Transverse colon (tissue), 4 donors: ENCODE data around the gene GFAP. TPM values are rescaled to one million over a fixed set of nuclear protein-coding genes. Genes with fewer than 3 reads are reported as not detected.

Source experiments
- DNase-seq: peaks from one replicate; pipeline ENCODE4 v3.0.0-alpha.2; 2019
- H3K27ac ChIP-seq, 4 donors: fragments of 200-600 bp; sonication (generic); 2 replicates each; pipeline ENCODE4 v1.5.1; 2016 to 2018; ENCODE audit warnings: inconsistent platforms in 4 of 4
- H3K27me3 ChIP-seq: fragments of 200-600 bp; sonication (generic); 2 replicates; pipeline ENCODE4 v1.5.1; 2017; ENCODE audit warnings: inconsistent platforms
- H3K36me3 ChIP-seq, 4 donors: fragments of 200-600 bp; sonication (generic); 2 replicates each; pipeline ENCODE4 v1.5.1; 2017 to 2019; ENCODE audit warnings: inconsistent platforms in 4 of 4
- H3K4me1 ChIP-seq, 4 donors: fragments of 200-600 bp; sonication (generic); 2 replicates each; pipeline ENCODE4 v1.5.1; 2017 to 2020; ENCODE audit warnings: inconsistent platforms in 4 of 4
- H3K4me3 ChIP-seq, 4 donors: fragments of 200-600 bp; sonication (generic); 1 replicate in 1 of 4; 2 replicates in 3 of 4; pipeline versions ENCODE4 v1.5.1 to v1.6.1; 2017 to 2019; ENCODE audit warnings: inconsistent platforms in 4 of 4
- H3K9me3 ChIP-seq, 2 donors: fragments of 200-600 bp; sonication (generic); 2 replicates each; pipeline ENCODE4 v1.5.1; 2017 to 2019; ENCODE audit warnings: inconsistent platforms in 2 of 2
- EP300 ChIP-seq: sonication (generic); formaldehyde crosslinking; IDR thresholded peaks from one replicate; pipeline ENCODE4 v1.6.1; 2017; ENCODE audit warnings: antibody characterized with exemption, low read depth
- POLR2A ChIP-seq: fragments of 450-650 bp; IDR thresholded peaks from one replicate; pipeline ENCODE4 v1.6.1; 2016; ENCODE audit warnings: antibody characterized with exemption, mild to moderate bottlenecking, moderate library complexity
- POLR2AphosphoS5 ChIP-seq, 3 donors: sonication (generic); formaldehyde crosslinking; IDR thresholded peaks; one replicate each; pipeline ENCODE4 v1.6.1; 2016; ENCODE audit warnings: antibody characterized with exemption in 3 of 3
- WGBS, 2 donors: methylation state at CpG; one replicate each; pipeline ENCODE4 v1.1.5; 2018; ENCODE audit warnings: low coverage in 1 of 2; 5-methylcytosine and 5-hydroxymethylcytosine counted together
- in situ Hi-C, 4 donors: fragments of 200-750 bp; cut with MboI; loops; one replicate each; pipeline versions ENCODE4 v1.15.0 to v1.15.1; 2017; ENCODE audit warnings: low sequenced_read_pairs in 3 of 4, low pct_ligation_motif_present in 1 of 4, low pct_unique_long_range_greater_than_20kb in 1 of 4
- intact Hi-C: fragments of 100-400 bp; cut with DNase I; formaldehyde crosslinking; loops from one replicate; pipeline ENCODE4 v1.15.1; 2023; ENCODE audit warnings: low total_unique reads
- small RNA-seq, 4 donors: library from RNA; depleted of rRNA; stranded (forward); fragments of <200 nt; gene quantifications; one replicate each; pipeline ENCODE3, GENCODE V24; 2016
- total RNA-seq, 4 donors: library from RNA; depleted of rRNA; stranded (reverse); fragments of >200 nt; gene quantifications; one replicate each; pipeline ENCODE4 v1.1.0, GENCODE V29; 2016
- TF ChIP-seq, protein P1 (sequence below), 5 experiments: fragments of 200-600 bp in 3 of 5; fragments of 450-650 bp in 2 of 5; sonication (generic) in 3 of 5; IDR thresholded peaks; 1 replicate in 2 of 5; 2 replicates in 3 of 5; pipeline ENCODE4 v1.5.1; 2016 to 2017; ENCODE audit warnings: antibody characterized with exemption in 5 of 5, inconsistent platforms in 3 of 5, mild to moderate bottlenecking in 2 of 5, moderate library complexity in 1 of 5

The GFAP gene
- total RNA-seq, 4 donors from 2014 or later = 0.68 TPM; not detected in 3

DNA sequence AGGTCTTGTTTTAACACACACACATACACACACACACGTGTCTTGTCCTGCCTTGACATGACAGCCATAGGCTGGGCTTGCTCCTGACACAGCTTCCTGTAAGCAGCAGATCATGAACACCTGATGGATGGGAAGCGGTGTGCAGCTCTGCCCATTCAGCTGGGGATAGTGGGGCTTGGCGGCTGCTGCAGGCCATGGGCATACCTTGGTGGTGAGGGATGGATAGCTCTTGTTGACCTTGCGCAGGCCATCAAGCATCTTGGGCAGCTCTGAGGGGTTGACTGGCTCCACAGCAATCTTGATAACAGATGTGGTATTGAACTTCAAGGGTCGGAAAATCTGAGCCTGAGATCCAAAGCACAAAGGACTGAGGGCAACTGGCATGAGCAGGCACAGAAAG, 55.6 kb downstream of the GFAP start:
- H3K9me3 ChIP-seq = no peaks in the 10 kb centered on the region
- H3K36me3 ChIP-seq = peaks cover 0 to 63% (median 23%) of the 10 kb centered on the region in 4 donors
- no peak overlapping the region for H3K4me3 ChIP-seq
- no peaks in the 10 kb centered on the region for H3K27me3 ChIP-seq
- 81 to 90% methylated on average over 2 to 5 of the region's 5 CpGs for WGBS, 2 donors
- intact Hi-C loops = no loop called here
- no peak for DNase-seq
- H3K27ac ChIP-seq = no peak overlapping the region
- in situ Hi-C loops = loop anchor here in 2 of 4 donors (5.0 to 10.0 kb wide), 2 partner anchors 75 to 77 kb away; no protein-coding TSS in a partner anchor
- TF ChIP-seq POLR2A = no peak
- TF ChIP-seq, protein P1, sequence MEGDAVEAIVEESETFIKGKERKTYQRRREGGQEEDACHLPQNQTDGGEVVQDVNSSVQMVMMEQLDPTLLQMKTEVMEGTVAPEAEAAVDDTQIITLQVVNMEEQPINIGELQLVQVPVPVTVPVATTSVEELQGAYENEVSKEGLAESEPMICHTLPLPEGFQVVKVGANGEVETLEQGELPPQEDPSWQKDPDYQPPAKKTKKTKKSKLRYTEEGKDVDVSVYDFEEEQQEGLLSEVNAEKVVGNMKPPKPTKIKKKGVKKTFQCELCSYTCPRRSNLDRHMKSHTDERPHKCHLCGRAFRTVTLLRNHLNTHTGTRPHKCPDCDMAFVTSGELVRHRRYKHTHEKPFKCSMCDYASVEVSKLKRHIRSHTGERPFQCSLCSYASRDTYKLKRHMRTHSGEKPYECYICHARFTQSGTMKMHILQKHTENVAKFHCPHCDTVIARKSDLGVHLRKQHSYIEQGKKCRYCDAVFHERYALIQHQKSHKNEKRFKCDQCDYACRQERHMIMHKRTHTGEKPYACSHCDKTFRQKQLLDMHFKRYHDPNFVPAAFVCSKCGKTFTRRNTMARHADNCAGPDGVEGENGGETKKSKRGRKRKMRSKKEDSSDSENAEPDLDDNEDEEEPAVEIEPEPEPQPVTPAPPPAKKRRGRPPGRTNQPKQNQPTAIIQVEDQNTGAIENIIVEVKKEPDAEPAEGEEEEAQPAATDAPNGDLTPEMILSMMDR (IDR thresholded peaks at IDR 0.05) = no peak
- TF ChIP-seq EP300 = no peak
- no peak for TF ChIP-seq POLR2AphosphoS5 (IDR thresholded peaks at IDR 0.05)
- peaks cover 0 to 4% (median 1%) of the 10 kb centered on the region in 4 donors for H3K4me1 ChIP-seq

DNA sequence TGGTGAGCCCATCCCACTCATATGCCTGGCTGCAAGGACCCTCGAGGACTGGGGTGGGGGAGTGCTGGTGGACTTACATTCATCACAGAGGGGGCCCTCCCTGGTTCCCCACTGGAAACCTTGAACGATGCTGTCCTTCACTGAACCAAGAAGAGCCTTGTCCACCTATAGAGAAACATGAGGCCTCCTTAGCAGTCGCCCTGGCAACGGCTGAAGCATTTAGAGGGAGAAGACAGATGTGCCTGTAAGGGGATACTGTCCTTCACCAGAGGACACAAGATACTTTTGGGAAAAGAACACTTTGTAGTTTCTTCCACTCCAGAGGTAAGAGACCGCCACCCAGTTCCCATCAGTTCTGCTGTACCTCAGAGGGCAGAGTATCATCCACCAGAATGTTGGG, 61.1 kb downstream of the GFAP start:
- intact Hi-C loops = no loop called here
- no peak overlapping the region for H3K4me3 ChIP-seq
- no peak for DNase-seq
- in situ Hi-C loops = no loop called here
- H3K36me3 ChIP-seq = peaks cover 0 to 81% (median 27%) of the 10 kb centered on the region in 4 donors
- WGBS, 2 donors = 92% methylated on average over 5 of the region's 5 CpGs; no CpG with 5 or more reads in 1 of the 2 donors
- no peaks in the 10 kb centered on the region for H3K4me1 ChIP-seq
- no peaks in the 10 kb centered on the region for H3K9me3 ChIP-seq
- H3K27ac ChIP-seq = no peak overlapping the region
- TF ChIP-seq POLR2A = no peak
- no peak for TF ChIP-seq EP300
- TF ChIP-seq POLR2AphosphoS5 (IDR thresholded peaks at IDR 0.05) = no peak
- TF ChIP-seq, protein P1 (IDR thresholded peaks at IDR 0.05) = no peak
- H3K27me3 ChIP-seq = no peaks in the 10 kb centered on the region

Small RNA genes lying within 50 kb of the gene (small RNA-seq; reads per million reads assigned to genes)
- 0 reads per million in 4 donors for gene CCDC103
- 0 to 0.36 (median 0.07) reads per million in 4 donors for gene MIR6783
- gene RN7SL405P = 0 reads per million in 4 donors

Other genes with a start within 250 kb of the GFAP start
- 10 to 100 TPM in 3 of 4 donors, 1 to 10 TPM in 1; 2.0 to 16.1 (median 13.8) TPM for gene CCDC43, start 225.7 kb downstream of the GFAP start, total RNA-seq
- 1 to 10 TPM; 1.5 to 3.5 (median 2.5) TPM for gene DBF4B, start 206.8 kb downstream of the GFAP start, total RNA-seq
- 1 to 10 TPM in 1 of 4 donors, under 1 TPM in 3; 0.37 to 2.0 (median 0.72) TPM for gene ADAM11, start 156.5 kb downstream of the GFAP start, total RNA-seq
- 10 to 100 TPM; 12.0 to 18.7 (median 14.7) TPM for gene GJC1, start 85.2 kb downstream of the GFAP start, total RNA-seq
- gene HIGD1B, start 67.6 kb downstream of the GFAP start, total RNA-seq = under 1 TPM in 1 of 4 donors, not detected in 3; 0.96 TPM
- gene EFTUD2, start 16.1 kb downstream of the GFAP start, total RNA-seq = 100 to 1,000 TPM in 1 of 4 donors, 10 to 100 TPM in 3; 37.4 to 136 (median 65.4) TPM
- 1 to 10 TPM in 3 of 4 donors, under 1 TPM in 1; 0.82 to 7.6 (median 3.7) TPM for gene KIF18B, start 32.3 kb upstream of the GFAP start, total RNA-seq
- 1 to 10 TPM in 2 of 4 donors, under 1 TPM in 1, not detected in 1; 0.55 to 6.8 (median 1.1) TPM for gene C1QL1, start 52.8 kb upstream of the GFAP start, total RNA-seq
- gene DCAKD, start 136.1 kb upstream of the GFAP start, total RNA-seq = 100 to 1,000 TPM in 1 of 4 donors, 10 to 100 TPM in 2, 1 to 10 TPM in 1; 9.4 to 144 (median 27.4) TPM
- gene NMT1, start 145.8 kb upstream of the GFAP start, total RNA-seq = 10 to 100 TPM; 16.1 to 83.8 (median 43.4) TPM
- gene PLCD3, start 217.0 kb upstream of the GFAP start, total RNA-seq = 100 to 1,000 TPM; 157 to 369 (median 335) TPM
- gene ACBD4, start 220.2 kb upstream of the GFAP start, total RNA-seq = 10 to 100 TPM; 24.9 to 96.1 (median 38.6) TPM
- gene HEXIM1, start 233.0 kb upstream of the GFAP start, total RNA-seq = 10 to 100 TPM; 38.0 to 54.9 (median 42.6) TPM
- gene HEXIM2, start 246.4 kb upstream of the GFAP start, total RNA-seq = 10 to 100 TPM in 1 of 4 donors, 1 to 10 TPM in 3; 1.2 to 10.8 (median 5.9) TPM